ENCODE measurements around the gene NEDD9. TPM values are rescaled to one million over a fixed set of nuclear protein-coding genes. Genes with fewer than 3 reads are reported as not detected.

Gene NEDD9
- total and polyA plus RNA-seq, 10 of the 15 experiments (the other 5 are each of a cell fraction or from before 2014, with no cell fraction given), result 4.9 to 92.6 (median 14.6) TPM

GRCh38 chr6:11217360-11218101 lies 14.9 kb downstream of the NEDD9 start:
- peaks cover 3 to 12% of the 10 kb centered on the region in 2 experiments; a peak in 3 of 4 replicates for H3K36me3 ChIP-seq (ENCODE audit: control insufficient read depth in 2 of 2, insufficient read depth in 2 of 2, low read length in 1 of 2)
- no peak overlapping the region for H3K4me3 ChIP-seq
- H3K4me2 ChIP-seq (ENCODE audit: control insufficient read depth, insufficient read depth), result 0 out of 2 replicates have a peak overlapping the region, but pooled peaks have one; percentile 8
- 73% methylated on average over 4 of the region's 4 CpGs for WGBS (ENCODE audit: insufficient coverage, insufficient replicate concordance, low lambda C conversion rate, missing lambda C conversion rate)
- H3K4me1 ChIP-seq (ENCODE audit: control insufficient read depth, insufficient read depth, low read length), result no peaks in the 10 kb centered on the region; the same call in 1 of the 2 replicates
- H4K20me1 ChIP-seq (ENCODE audit: control insufficient read depth, insufficient read depth), result no peaks in the 10 kb centered on the region
- POLR2A ChIA-PET, result interaction anchor here (0.7 to 1.3 kb wide), 6 partner anchors 13 to 741 kb away, joined by 3 to 5 read pairs (median 4); no protein-coding TSS in a partner anchor
- CTCF ChIA-PET, result interaction anchor here (0.6 to 1.3 kb wide), 8 partner anchors 8 to 279 kb away, joined by 3 to 15 read pairs (median 3); no protein-coding TSS in a partner anchor
- SMC1A ChIA-PET (ENCODE audit: uncharacterized antibody, unreplicated experiment), result interaction anchor here (0.6 to 6.6 kb wide), 22 partner anchors 10 to 278 kb away, joined by 3 to 62 read pairs (median 4); partner anchors contain the start of gene NEDD9
- RAD21 ChIA-PET (ENCODE audit: unreplicated experiment), result interaction anchor here (0.9 to 1.7 kb wide), 13 partner anchors 11 to 278 kb away, joined by 3 to 14 read pairs (median 5); partner anchors contain the start of gene NEDD9
- BruUV-seq (replicated peaks), result no TSS peak
- peak; percentile 17 for DNase-seq (ENCODE audit: low read depth, low spot score)
- FAIRE-seq, result no peak
- peak; percentile 51 for ATAC-seq
- no peaks in the 10 kb centered on the region for H3K27me3 ChIP-seq (replicated peaks in 1 of 2; ENCODE audit: control insufficient read depth in 2 of 2, insufficient read depth in 2 of 2, low read length in 1 of 2)
- no peak overlapping the region for H3K27ac ChIP-seq (ENCODE audit: control insufficient read depth, insufficient read depth)
- no peak overlapping the region for H2AFZ ChIP-seq (ENCODE audit: control insufficient read depth, low read depth, low read length)
- no peaks in the 10 kb centered on the region for H3K9me3 ChIP-seq (replicated peaks; ENCODE audit: control insufficient read depth, insufficient read depth, low read length)
- H3K79me2 ChIP-seq (ENCODE audit: control insufficient read depth, insufficient read depth, low read length), result peaks cover 27% of the 10 kb centered on the region
- in situ Hi-C loops (cut with MboI) (no loop called here), intact Hi-C loops (cut with micrococcal nuclease; ENCODE audit: unreplicated experiment) (no loop called here)
- TF ChIP-seq, protein P1, sequence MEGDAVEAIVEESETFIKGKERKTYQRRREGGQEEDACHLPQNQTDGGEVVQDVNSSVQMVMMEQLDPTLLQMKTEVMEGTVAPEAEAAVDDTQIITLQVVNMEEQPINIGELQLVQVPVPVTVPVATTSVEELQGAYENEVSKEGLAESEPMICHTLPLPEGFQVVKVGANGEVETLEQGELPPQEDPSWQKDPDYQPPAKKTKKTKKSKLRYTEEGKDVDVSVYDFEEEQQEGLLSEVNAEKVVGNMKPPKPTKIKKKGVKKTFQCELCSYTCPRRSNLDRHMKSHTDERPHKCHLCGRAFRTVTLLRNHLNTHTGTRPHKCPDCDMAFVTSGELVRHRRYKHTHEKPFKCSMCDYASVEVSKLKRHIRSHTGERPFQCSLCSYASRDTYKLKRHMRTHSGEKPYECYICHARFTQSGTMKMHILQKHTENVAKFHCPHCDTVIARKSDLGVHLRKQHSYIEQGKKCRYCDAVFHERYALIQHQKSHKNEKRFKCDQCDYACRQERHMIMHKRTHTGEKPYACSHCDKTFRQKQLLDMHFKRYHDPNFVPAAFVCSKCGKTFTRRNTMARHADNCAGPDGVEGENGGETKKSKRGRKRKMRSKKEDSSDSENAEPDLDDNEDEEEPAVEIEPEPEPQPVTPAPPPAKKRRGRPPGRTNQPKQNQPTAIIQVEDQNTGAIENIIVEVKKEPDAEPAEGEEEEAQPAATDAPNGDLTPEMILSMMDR (IDR thresholded peaks at IDR 0.05 in 2 of 3, conservative IDR thresholded peaks at IDR 0.05 in 1 of 3; ENCODE audit: control insufficient read depth in 2 of 3, extremely low read depth in 1 of 3, insufficient read depth in 1 of 3, low read depth in 3 of 3, low read length in 3 of 3), result no peak
- TF ChIP-seq IKZF1 (conservative IDR thresholded peaks at IDR 0.05) (0 out of 2 replicates have a peak, but pooled peaks have one; percentile 9), MLLT1 (IDR thresholded peaks at IDR 0.05) (0 out of 2 replicates have a peak, but pooled peaks have one; percentile 15)
- H3K9ac ChIP-seq (ENCODE audit: control insufficient read depth, insufficient read depth, low read length), result no peak overlapping the region

All from GM12878 (cell line).